ENCODE data around the gene SERPINB7. TPM values are rescaled to one million over a fixed set of nuclear protein-coding genes. Genes with fewer than 3 reads are reported as not detected.

Gene SERPINB7
- total RNA-seq, 4 donors from 2014 or later = not detected

DNA sequence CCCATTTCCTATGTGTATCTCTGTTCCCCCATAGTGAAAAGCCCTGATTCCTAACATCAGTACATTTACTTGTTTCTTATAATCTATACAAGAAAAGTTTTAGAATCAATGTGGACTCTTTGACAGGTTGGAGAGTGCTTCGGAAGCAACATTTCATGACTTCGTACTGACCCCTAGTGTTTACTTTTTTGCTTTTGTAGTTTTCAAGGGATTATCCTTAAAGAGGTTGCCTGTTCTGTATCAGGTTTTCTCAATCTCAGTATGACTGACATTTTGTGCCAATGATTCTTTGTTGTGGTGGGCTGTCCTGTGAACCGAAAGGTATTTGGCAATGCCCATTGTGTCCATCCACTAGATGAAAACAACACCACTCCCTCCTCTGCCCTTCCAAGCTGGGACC is 69.0 kb downstream of the SERPINB7 start:
- WGBS, 2 donors (ENCODE audit: low coverage in 1 of 2) = 0 to 14% methylated on average over 2 to 3 of the region's 3 CpGs
- no peak overlapping the region for H3K4me3 ChIP-seq
- no peak for DNase-seq
- H3K9me3 ChIP-seq = no peaks in the 10 kb centered on the region
- intact Hi-C loops (cut with DNase I; ENCODE audit: low total_unique reads) (loop anchor here (5.0 kb wide), 1 partner anchor 327 kb away; no protein-coding TSS in a partner anchor), in situ Hi-C loops (cut with MboI; ENCODE audit: low pct_ligation_motif_present in 1 of 4, low pct_unique_long_range_greater_than_20kb in 1 of 4, low sequenced_read_pairs in 3 of 4) (loop anchor here (10.0 to 25.0 kb wide), 2 partner anchors 319 to 332 kb away; no protein-coding TSS in a partner anchor)
- H3K4me1 ChIP-seq = no peaks in the 10 kb centered on the region
- H3K27me3 ChIP-seq = peaks cover 5% of the 10 kb centered on the region
- H3K36me3 ChIP-seq = no peaks in the 10 kb centered on the region
- no peak for TF ChIP-seq POLR2AphosphoS5 (IDR thresholded peaks at IDR 0.05)
- TF ChIP-seq CTCF (IDR thresholded peaks at IDR 0.05) = peak in 4 of 5 experiments; percentile 10 to 22 (median 17)
- TF ChIP-seq POLR2A (IDR thresholded peaks at IDR 0.05) = no peak
- TF ChIP-seq EP300 (IDR thresholded peaks at IDR 0.05; ENCODE audit: low read depth) = no peak
- no peak overlapping the region for H3K27ac ChIP-seq

DNA sequence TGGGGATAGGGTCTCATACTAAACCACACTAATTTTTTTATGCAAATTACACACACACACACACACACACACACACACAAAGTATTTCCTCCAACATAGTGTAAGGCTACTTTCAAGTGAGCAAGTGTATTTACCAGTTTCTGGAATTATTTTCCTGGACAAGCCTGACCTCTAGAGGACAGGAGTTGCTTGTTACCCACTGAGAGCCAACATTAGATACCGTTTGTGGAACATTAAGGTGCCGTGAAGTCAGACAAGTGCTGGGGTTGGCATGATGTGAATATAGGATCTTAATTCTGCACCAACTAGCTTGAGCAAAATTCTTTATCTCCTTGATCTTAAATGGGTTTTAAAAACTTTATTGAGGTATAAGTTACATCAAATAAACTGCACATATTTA is 72.9 kb downstream of the SERPINB7 start:
- in situ Hi-C loops (cut with MboI; ENCODE audit: low pct_ligation_motif_present in 1 of 4, low pct_unique_long_range_greater_than_20kb in 1 of 4, low sequenced_read_pairs in 3 of 4) (loop anchor here (10.0 to 25.0 kb wide), 2 partner anchors 323 to 336 kb away; no protein-coding TSS in a partner anchor), intact Hi-C loops (cut with DNase I; ENCODE audit: low total_unique reads) (no loop called here)
- 0% methylated on average over 1 to 2 of the region's 2 CpGs for WGBS, 2 donors (ENCODE audit: low coverage in 1 of 2)
- Histone ChIP-seq H3K9me3 (no peaks in the 10 kb centered on the region), H3K4me1 (no peaks in the 10 kb centered on the region), H3K36me3 (no peaks in the 10 kb centered on the region), H3K27ac (no peak overlapping the region), H3K27me3 (no peaks in the 10 kb centered on the region), H3K4me3 (no peak overlapping the region)
- TF ChIP-seq POLR2A (IDR thresholded peaks at IDR 0.05) (no peak), CTCF (IDR thresholded peaks at IDR 0.05) (peak in 4 of 5 experiments; percentile 32 to 41 (median 40))
- DNase-seq = no peak

GRCh38 chr18:63850020-63850419 is 74.8 kb downstream of the SERPINB7 start:
- Histone ChIP-seq H3K4me3 (no peak overlapping the region), H3K4me1 (no peaks in the 10 kb centered on the region), H3K27ac (no peak overlapping the region), H3K27me3 (no peaks in the 10 kb centered on the region), H3K9me3 (no peaks in the 10 kb centered on the region), H3K36me3 (no peaks in the 10 kb centered on the region)
- in situ Hi-C loops (cut with MboI; ENCODE audit: low pct_ligation_motif_present in 1 of 4, low pct_unique_long_range_greater_than_20kb in 1 of 4, low sequenced_read_pairs in 3 of 4) = no loop called here
- intact Hi-C loops (cut with DNase I; ENCODE audit: low total_unique reads) = no loop called here
- DNase-seq = no peak
- TF ChIP-seq POLR2A (IDR thresholded peaks at IDR 0.05) = no peak
- TF ChIP-seq CTCF (IDR thresholded peaks at IDR 0.05) = no peak
- no peak for TF ChIP-seq POLR2AphosphoS5 (IDR thresholded peaks at IDR 0.05)
- no peak for TF ChIP-seq EP300 (IDR thresholded peaks at IDR 0.05; ENCODE audit: low read depth)
- 35 to 56% methylated on average over 3 to 4 of the region's 4 CpGs for WGBS, 2 donors (ENCODE audit: low coverage in 1 of 2)

GRCh38 chr18:63850636-63851035 is 75.4 kb downstream of the SERPINB7 start:
- TF ChIP-seq CTCF (IDR thresholded peaks at IDR 0.05) (no peak), POLR2AphosphoS5 (IDR thresholded peaks at IDR 0.05) (no peak), POLR2A (IDR thresholded peaks at IDR 0.05) (no peak), EP300 (IDR thresholded peaks at IDR 0.05; ENCODE audit: low read depth) (no peak)
- in situ Hi-C loops (cut with MboI; ENCODE audit: low pct_ligation_motif_present in 1 of 4, low pct_unique_long_range_greater_than_20kb in 1 of 4, low sequenced_read_pairs in 3 of 4) = no loop called here
- H3K36me3 ChIP-seq = no peaks in the 10 kb centered on the region
- H3K27me3 ChIP-seq = no peaks in the 10 kb centered on the region
- intact Hi-C loops (cut with DNase I; ENCODE audit: low total_unique reads) = no loop called here
- no peak overlapping the region for H3K27ac ChIP-seq
- no peaks in the 10 kb centered on the region for H3K9me3 ChIP-seq
- no peak for DNase-seq
- 68 to 79% methylated on average over 2 of the region's 2 CpGs for WGBS, 2 donors (ENCODE audit: low coverage in 1 of 2)
- no peaks in the 10 kb centered on the region for H3K4me1 ChIP-seq
- no peak overlapping the region for H3K4me3 ChIP-seq

Other genes with a start within 250 kb of the SERPINB7 start
- gene SERPINB12, start 233.0 kb upstream of the SERPINB7 start, total RNA-seq = not detected
- gene SERPINB13, start 188.1 kb upstream of the SERPINB7 start, total RNA-seq = 1 to 10 TPM in 1 of 4 donors, not detected in 3; 1.4 TPM
- gene SERPINB4, start 131.2 kb upstream of the SERPINB7 start, total RNA-seq = not detected
- gene SERPINB3, start 113.5 kb upstream of the SERPINB7 start, total RNA-seq = not detected
- gene SERPINB11, start 72.5 kb upstream of the SERPINB7 start, total RNA-seq = not detected
- gene SERPINB2, start 112.3 kb downstream of the SERPINB7 start, total RNA-seq = 10 to 100 TPM in 1 of 4 donors, not detected in 3; 48.3 TPM
- gene SERPINB10, start 132.5 kb downstream of the SERPINB7 start, total RNA-seq = not detected
- under 1 TPM in 1 of 4 donors, not detected in 3; 0.64 TPM for gene HMSD, start 173.9 kb downstream of the SERPINB7 start, total RNA-seq
- 10 to 100 TPM in 3 of 4 donors, 1 to 10 TPM in 1; 3.0 to 15.7 (median 13.5) TPM for gene SERPINB8, start 194.7 kb downstream of the SERPINB7 start, total RNA-seq